ENCODE measurements around the gene MTFP1.

DNA sequence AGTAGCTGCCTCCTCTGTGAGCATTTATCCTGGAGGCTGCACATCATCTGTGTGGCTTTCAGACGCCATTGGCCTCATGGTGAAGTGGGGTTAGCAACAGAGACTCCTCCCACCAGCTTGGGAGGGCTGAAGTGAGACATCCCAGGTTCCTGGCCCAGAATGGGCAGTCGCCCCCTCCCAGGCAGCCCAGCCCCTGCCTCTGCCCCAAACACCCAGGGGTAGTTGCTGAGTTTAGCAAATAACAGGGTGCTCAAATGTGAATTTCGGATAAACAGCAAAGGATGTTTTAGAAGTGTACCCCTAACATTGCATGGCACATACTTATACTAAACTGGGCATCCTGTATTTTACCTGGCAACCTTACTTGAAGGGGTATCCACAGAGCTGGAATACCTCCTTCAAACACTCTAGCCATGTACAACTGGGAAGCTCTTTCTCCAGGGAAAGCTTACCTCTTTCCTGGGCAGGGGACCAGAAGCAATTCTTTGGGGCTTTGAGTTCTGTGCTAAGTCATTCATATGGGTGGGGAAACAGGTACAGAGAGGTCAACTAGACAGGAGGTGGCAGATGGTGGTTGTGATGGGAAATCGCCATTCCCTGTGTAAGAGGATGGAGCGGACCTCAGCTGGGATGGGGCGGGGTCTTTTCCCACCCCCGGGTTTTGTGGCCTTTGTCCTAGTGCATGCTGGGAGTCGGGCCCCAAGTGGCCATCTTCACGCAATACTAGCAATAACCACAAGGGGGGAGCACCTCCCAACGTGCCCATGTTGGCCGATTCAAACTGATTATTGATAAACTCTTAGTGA lies 19.3 kb downstream of the MTFP1 start:
- TF ChIP-seq, protein P1, sequence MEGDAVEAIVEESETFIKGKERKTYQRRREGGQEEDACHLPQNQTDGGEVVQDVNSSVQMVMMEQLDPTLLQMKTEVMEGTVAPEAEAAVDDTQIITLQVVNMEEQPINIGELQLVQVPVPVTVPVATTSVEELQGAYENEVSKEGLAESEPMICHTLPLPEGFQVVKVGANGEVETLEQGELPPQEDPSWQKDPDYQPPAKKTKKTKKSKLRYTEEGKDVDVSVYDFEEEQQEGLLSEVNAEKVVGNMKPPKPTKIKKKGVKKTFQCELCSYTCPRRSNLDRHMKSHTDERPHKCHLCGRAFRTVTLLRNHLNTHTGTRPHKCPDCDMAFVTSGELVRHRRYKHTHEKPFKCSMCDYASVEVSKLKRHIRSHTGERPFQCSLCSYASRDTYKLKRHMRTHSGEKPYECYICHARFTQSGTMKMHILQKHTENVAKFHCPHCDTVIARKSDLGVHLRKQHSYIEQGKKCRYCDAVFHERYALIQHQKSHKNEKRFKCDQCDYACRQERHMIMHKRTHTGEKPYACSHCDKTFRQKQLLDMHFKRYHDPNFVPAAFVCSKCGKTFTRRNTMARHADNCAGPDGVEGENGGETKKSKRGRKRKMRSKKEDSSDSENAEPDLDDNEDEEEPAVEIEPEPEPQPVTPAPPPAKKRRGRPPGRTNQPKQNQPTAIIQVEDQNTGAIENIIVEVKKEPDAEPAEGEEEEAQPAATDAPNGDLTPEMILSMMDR (IDR thresholded peaks at IDR 0.05; ENCODE audit: low read length) = peak; percentile 81
- no peak for TF ChIP-seq EZH2 (IDR thresholded peaks at IDR 0.05; ENCODE audit: borderline replicate concordance, low read length)

Measured in OCI-LY1 (cell line).